WTC11 (cell line): ENCODE measurements around the gene ELOVL7. TPM values are rescaled to one million over a fixed set of nuclear protein-coding genes. Genes with fewer than 3 reads are reported as not detected.

ENCODE experiments used
- ATAC-seq: fragments of 200-7000 bp; cut with Tn5 transposase; 2 replicates; pipeline ENCODE4 v1.10.0; 2021; ENCODE audit warnings: mild to moderate bottlenecking, moderate library complexity
- CTCF ChIA-PET: fragments of 300-600 bp; sonication (Branson Sonifier 250); formaldehyde crosslinking; loops from one replicate; lab custom pipeline; 2021; ENCODE audit warnings: antibody characterized with exemption; lab: Charles Lee
- POLR2A ChIA-PET: fragments of 350-600 bp; sonication (Branson Sonifier 250); formaldehyde crosslinking; loops from one replicate; lab custom pipeline; 2021; ENCODE audit warnings: antibody characterized with exemption; lab: Charles Lee
- DNase-seq: peaks from one replicate; pipeline ENCODE4 v3.0.0; 2021; ENCODE audit warnings: low spot score
- H3K27ac Mint-ChIP-seq: 2 replicates; pipeline ENCODE4 v1.8.0; 2021; ENCODE audit warnings: mixed read lengths
- H3K27me3 Mint-ChIP-seq: 2 replicates; pipeline ENCODE4 v1.8.0; 2021; ENCODE audit warnings: low read depth, mild to moderate bottlenecking, moderate library complexity, mixed read lengths
- H3K36me3 Mint-ChIP-seq: 2 replicates; pipeline ENCODE4 v1.8.0; 2021; ENCODE audit warnings: mixed read lengths
- H3K4me1 Mint-ChIP-seq: 2 replicates; pipeline ENCODE4 v1.8.0; 2022; ENCODE audit warnings: mixed read lengths
- H3K4me3 Mint-ChIP-seq: 2 replicates; pipeline ENCODE4 v1.8.0; 2021; ENCODE audit warnings: mild to moderate bottlenecking, moderate library complexity, mixed read lengths
- H3K9me3 Mint-ChIP-seq: 2 replicates; pipeline ENCODE4 v1.8.0; 2021; ENCODE audit warnings: mixed read lengths
- ATF1 ChIP-seq: sonication (generic); formaldehyde crosslinking; IDR thresholded peaks from 2 replicates; pipeline ENCODE4 v1.8.1; 2023; ENCODE audit warnings: mild to moderate bottlenecking, moderate library complexity, missing genetic modification reagents
- ELF4 ChIP-seq: sonication (generic); formaldehyde crosslinking; IDR thresholded peaks from 2 replicates; pipeline ENCODE4 v1.8.1; 2022; ENCODE audit warnings: low read depth, mild to moderate bottlenecking, moderate library complexity, missing genetic modification reagents
- ESRRA ChIP-seq: sonication (generic); formaldehyde crosslinking; IDR thresholded peaks from 2 replicates; pipeline ENCODE4 v1.8.1; 2022; ENCODE audit warnings: mild to moderate bottlenecking, missing genetic modification reagents, borderline replicate concordance
- GABPB1 ChIP-seq: sonication (generic); formaldehyde crosslinking; IDR thresholded peaks from 2 replicates; pipeline ENCODE4 v1.8.1; 2023; ENCODE audit warnings: mild to moderate bottlenecking, missing genetic modification reagents
- JAZF1 ChIP-seq: fragments of 250-450 bp; sonication (Bioruptor Pico); IDR thresholded peaks from 2 replicates; pipeline ENCODE4 v1.9.0; 2021; ENCODE audit warnings: moderate library complexity, mild to moderate bottlenecking, inconsistent platforms
- NFATC4 ChIP-seq: fragments of 250-450 bp; sonication (Bioruptor Pico); IDR thresholded peaks from 2 replicates; pipeline ENCODE4 v1.9.0; 2021; ENCODE audit warnings: mild to moderate bottlenecking
- NFYB ChIP-seq: sonication (generic); formaldehyde crosslinking; conservative IDR thresholded peaks from 2 replicates; pipeline ENCODE4 v1.8.0; 2022; ENCODE audit warnings: low read depth, missing genetic modification reagents
- NR2C2 ChIP-seq: sonication (generic); formaldehyde crosslinking; IDR thresholded peaks from 2 replicates; pipeline ENCODE4 v1.8.0; 2022; ENCODE audit warnings: mild to moderate bottlenecking, missing genetic modification reagents
- SMAD3 ChIP-seq: sonication (generic); formaldehyde crosslinking; IDR thresholded peaks from 2 replicates; pipeline ENCODE4 v1.8.0; 2022; ENCODE audit warnings: missing genetic modification reagents, mild to moderate bottlenecking, borderline replicate concordance
- STAT6 ChIP-seq: sonication (generic); formaldehyde crosslinking; conservative IDR thresholded peaks from 2 replicates; pipeline ENCODE4 v1.8.1; 2023; ENCODE audit warnings: mild to moderate bottlenecking, low read depth, missing genetic modification reagents, moderate library complexity
- TCF7 ChIP-seq: sonication (generic); formaldehyde crosslinking; IDR thresholded peaks from 2 replicates; pipeline ENCODE4 v1.8.0; 2022; ENCODE audit warnings: mild to moderate bottlenecking, low read depth, missing genetic modification reagents, moderate library complexity
- total RNA-seq: library from RNA; stranded (reverse); gene quantifications from 3 replicates; pipeline ENCODE4 v1.2.3, GENCODE V29; 2021
- TF ChIP-seq, protein P1 (sequence below): fragments of 250-450 bp; sonication (Bioruptor Pico); IDR thresholded peaks from 2 replicates; pipeline ENCODE4 v1.9.0; 2021; ENCODE audit warnings: mild to moderate bottlenecking
- TF ChIP-seq, protein P2 (sequence below): sonication (generic); formaldehyde crosslinking; IDR thresholded peaks from 2 replicates; pipeline ENCODE4 v1.8.1; 2023; ENCODE audit warnings: mild to moderate bottlenecking, missing genetic modification reagents
- TF ChIP-seq, protein P3 (sequence below): fragments of 250-450 bp; sonication (Bioruptor Pico); IDR thresholded peaks from 2 replicates; pipeline ENCODE4 v1.8.0; 2021; ENCODE audit warnings: mild to moderate bottlenecking
- TF ChIP-seq, protein P4 (sequence below): sonication (generic); formaldehyde crosslinking; IDR thresholded peaks from 2 replicates; pipeline ENCODE4 v1.8.1; 2022; ENCODE audit warnings: low read depth, mild to moderate bottlenecking, moderate library complexity, missing genetic modification reagents, borderline replicate concordance
- TF ChIP-seq, protein P5 (sequence below): sonication (generic); formaldehyde crosslinking; IDR thresholded peaks from 2 replicates; pipeline ENCODE4 v1.8.0; 2022; ENCODE audit warnings: mild to moderate bottlenecking, missing genetic modification reagents
- TF ChIP-seq, protein P6 (sequence below): sonication (generic); formaldehyde crosslinking; IDR thresholded peaks from 2 replicates; pipeline ENCODE4 v1.8.0; 2022; ENCODE audit warnings: missing genetic modification reagents

Gene ELOVL7
- total RNA-seq, 1 experiment from 2014 or later: 7.1 TPM

DNA sequence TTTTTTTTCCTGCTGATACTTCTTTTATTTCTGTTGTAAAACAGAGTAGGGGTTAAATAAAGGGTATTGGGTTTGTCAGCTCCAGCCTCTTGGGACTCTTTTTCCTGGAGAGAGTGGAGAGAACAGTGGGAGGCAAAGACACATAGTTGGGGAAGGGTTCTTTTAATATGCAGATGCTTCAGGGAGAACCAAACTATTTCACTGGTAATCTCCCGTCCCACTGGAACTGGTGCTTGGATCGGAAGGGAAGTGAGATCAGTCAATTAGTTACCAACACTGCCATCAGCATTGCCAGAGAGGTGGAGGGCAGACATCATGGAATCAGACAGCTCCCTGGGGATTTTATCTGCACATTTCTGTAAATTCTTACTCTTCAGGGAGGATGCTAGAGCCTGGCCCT, 47.6 kb upstream of the ELOVL7 start:
- H3K36me3 Mint-ChIP-seq: peaks cover 42% of the 10 kb centered on the region
- ChIA-PET POLR2A (interaction anchor here (0.7 kb wide), 1 partner anchor 280 kb away, joined by 3 read pairs; no protein-coding TSS in a partner anchor), CTCF (interaction anchor here (0.6 kb wide), 1 partner anchor 39 kb away, joined by 5 read pairs; no protein-coding TSS in a partner anchor)
- H3K27ac Mint-ChIP-seq: peak overlapping the region; percentile 61; the same call in 1 of the 2 replicates
- H3K4me3 Mint-ChIP-seq: no peak overlapping the region
- DNase-seq: no peak
- peaks cover 21% of the 10 kb centered on the region for H3K9me3 Mint-ChIP-seq
- peak; percentile 98 for ATAC-seq
- peaks cover 14% of the 10 kb centered on the region for H3K4me1 Mint-ChIP-seq
- TF ChIP-seq, protein P1, sequence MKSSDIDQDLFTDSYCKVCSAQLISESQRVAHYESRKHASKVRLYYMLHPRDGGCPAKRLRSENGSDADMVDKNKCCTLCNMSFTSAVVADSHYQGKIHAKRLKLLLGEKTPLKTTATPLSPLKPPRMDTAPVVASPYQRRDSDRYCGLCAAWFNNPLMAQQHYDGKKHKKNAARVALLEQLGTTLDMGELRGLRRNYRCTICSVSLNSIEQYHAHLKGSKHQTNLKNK (CRISPR knock-in tag): no peak
- TF ChIP-seq GABPB1 (CRISPR knock-in tag) (no peak), STAT6 (CRISPR knock-in tag) (no peak), NFYB (CRISPR knock-in tag) (no peak), ESRRA (CRISPR knock-in tag) (no peak), NFATC4 (no peak), SMAD3 (CRISPR knock-in tag) (no peak), ATF1 (no peak), NR2C2 (CRISPR knock-in tag) (no peak), TCF7 (CRISPR knock-in tag) (no peak), ELF4 (CRISPR knock-in tag) (no peak), JAZF1 (no peak)
- TF ChIP-seq, protein P2, sequence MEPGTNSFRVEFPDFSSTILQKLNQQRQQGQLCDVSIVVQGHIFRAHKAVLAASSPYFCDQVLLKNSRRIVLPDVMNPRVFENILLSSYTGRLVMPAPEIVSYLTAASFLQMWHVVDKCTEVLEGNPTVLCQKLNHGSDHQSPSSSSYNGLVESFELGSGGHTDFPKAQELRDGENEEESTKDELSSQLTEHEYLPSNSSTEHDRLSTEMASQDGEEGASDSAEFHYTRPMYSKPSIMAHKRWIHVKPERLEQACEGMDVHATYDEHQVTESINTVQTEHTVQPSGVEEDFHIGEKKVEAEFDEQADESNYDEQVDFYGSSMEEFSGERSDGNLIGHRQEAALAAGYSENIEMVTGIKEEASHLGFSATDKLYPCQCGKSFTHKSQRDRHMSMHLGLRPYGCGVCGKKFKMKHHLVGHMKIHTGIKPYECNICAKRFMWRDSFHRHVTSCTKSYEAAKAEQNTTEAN (CRISPR knock-in tag): no peak
- TF ChIP-seq, protein P3, sequence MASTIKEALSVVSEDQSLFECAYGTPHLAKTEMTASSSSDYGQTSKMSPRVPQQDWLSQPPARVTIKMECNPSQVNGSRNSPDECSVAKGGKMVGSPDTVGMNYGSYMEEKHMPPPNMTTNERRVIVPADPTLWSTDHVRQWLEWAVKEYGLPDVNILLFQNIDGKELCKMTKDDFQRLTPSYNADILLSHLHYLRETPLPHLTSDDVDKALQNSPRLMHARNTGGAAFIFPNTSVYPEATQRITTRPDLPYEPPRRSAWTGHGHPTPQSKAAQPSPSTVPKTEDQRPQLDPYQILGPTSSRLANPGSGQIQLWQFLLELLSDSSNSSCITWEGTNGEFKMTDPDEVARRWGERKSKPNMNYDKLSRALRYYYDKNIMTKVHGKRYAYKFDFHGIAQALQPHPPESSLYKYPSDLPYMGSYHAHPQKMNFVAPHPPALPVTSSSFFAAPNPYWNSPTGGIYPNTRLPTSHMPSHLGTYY (CRISPR knock-in tag): no peak
- TF ChIP-seq, protein P4, sequence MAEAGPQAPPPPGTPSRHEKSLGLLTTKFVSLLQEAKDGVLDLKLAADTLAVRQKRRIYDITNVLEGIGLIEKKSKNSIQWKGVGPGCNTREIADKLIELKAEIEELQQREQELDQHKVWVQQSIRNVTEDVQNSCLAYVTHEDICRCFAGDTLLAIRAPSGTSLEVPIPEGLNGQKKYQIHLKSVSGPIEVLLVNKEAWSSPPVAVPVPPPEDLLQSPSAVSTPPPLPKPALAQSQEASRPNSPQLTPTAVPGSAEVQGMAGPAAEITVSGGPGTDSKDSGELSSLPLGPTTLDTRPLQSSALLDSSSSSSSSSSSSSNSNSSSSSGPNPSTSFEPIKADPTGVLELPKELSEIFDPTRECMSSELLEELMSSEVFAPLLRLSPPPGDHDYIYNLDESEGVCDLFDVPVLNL (CRISPR knock-in tag): no peak
- TF ChIP-seq, protein P5, sequence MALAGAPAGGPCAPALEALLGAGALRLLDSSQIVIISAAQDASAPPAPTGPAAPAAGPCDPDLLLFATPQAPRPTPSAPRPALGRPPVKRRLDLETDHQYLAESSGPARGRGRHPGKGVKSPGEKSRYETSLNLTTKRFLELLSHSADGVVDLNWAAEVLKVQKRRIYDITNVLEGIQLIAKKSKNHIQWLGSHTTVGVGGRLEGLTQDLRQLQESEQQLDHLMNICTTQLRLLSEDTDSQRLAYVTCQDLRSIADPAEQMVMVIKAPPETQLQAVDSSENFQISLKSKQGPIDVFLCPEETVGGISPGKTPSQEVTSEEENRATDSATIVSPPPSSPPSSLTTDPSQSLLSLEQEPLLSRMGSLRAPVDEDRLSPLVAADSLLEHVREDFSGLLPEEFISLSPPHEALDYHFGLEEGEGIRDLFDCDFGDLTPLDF (CRISPR knock-in tag): no peak
- TF ChIP-seq, protein P6, sequence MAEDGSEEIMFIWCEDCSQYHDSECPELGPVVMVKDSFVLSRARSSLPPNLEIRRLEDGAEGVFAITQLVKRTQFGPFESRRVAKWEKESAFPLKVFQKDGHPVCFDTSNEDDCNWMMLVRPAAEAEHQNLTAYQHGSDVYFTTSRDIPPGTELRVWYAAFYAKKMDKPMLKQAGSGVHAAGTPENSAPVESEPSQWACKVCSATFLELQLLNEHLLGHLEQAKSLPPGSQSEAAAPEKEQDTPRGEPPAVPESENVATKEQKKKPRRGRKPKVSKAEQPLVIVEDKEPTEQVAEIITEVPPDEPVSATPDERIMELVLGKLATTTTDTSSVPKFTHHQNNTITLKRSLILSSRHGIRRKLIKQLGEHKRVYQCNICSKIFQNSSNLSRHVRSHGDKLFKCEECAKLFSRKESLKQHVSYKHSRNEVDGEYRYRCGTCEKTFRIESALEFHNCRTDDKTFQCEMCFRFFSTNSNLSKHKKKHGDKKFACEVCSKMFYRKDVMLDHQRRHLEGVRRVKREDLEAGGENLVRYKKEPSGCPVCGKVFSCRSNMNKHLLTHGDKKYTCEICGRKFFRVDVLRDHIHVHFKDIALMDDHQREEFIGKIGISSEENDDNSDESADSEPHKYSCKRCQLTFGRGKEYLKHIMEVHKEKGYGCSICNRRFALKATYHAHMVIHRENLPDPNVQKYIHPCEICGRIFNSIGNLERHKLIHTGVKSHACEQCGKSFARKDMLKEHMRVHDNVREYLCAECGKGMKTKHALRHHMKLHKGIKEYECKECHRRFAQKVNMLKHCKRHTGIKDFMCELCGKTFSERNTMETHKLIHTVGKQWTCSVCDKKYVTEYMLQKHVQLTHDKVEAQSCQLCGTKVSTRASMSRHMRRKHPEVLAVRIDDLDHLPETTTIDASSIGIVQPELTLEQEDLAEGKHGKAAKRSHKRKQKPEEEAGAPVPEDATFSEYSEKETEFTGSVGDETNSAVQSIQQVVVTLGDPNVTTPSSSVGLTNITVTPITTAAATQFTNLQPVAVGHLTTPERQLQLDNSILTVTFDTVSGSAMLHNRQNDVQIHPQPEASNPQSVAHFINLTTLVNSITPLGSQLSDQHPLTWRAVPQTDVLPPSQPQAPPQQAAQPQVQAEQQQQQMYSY (CRISPR knock-in tag): no peak
- H3K27me3 Mint-ChIP-seq: no peaks in the 10 kb centered on the region
